ENCODE measurements around the gene HDAC1.

- TF ChIP-seq EZH2phosphoT487 (IDR thresholded peaks at IDR 0.05; ENCODE audit: insufficient read depth, low read depth): no peak
- no peak for TF ChIP-seq EZH2 (IDR thresholded peaks at IDR 0.05; ENCODE audit: insufficient read depth, poor library complexity, severe bottlenecking)
Observed at GRCh38 chr1:32272557-32273390, 19.1 kb upstream of the HDAC1 start.

Data from GM23248 (cell line).